DND-41 (cell line): ENCODE data around the gene RHBDD1.

Experiments
- ATAC-seq: fragments of 200-7000 bp; cut with Tn5 transposase; 3 replicates; pipeline ENCODE4 v1.9.1; 2021; ENCODE audit warnings: low read depth; ENCODE audit not compliant: insufficient read depth
- DNase-seq: peaks from one replicate; pipeline ENCODE4 v3.0.0-alpha.2; 2020
- H2AFZ ChIP-seq: 2 replicates; pipeline ENCODE4 v1.6.0; 2012; ENCODE audit warnings: low read depth, low read length
- H3K27ac ChIP-seq: 2 replicates; pipeline ENCODE4 v1.5.1; 2012; ENCODE audit warnings: low read length, inconsistent platforms
- H3K27me3 ChIP-seq: fragments of 200-600 bp; sonication (generic); 2 replicates; pipeline ENCODE4 v1.6.0; 2012; ENCODE audit warnings: low read length, mild to moderate bottlenecking, inconsistent platforms; ENCODE audit not compliant: insufficient read depth, poor library complexity
- H3K36me3 ChIP-seq: 2 replicates; pipeline ENCODE4 v1.5.1; 2012; ENCODE audit warnings: low read length, inconsistent platforms; ENCODE audit not compliant: insufficient read depth
- H3K4me1 ChIP-seq: 2 replicates; pipeline ENCODE4 v1.5.1; 2012; ENCODE audit warnings: mild to moderate bottlenecking, low read length; ENCODE audit not compliant: insufficient read depth
- H3K4me2 ChIP-seq: 2 replicates; pipeline ENCODE4 v1.6.0; 2012; ENCODE audit warnings: mild to moderate bottlenecking, moderate library complexity, low read length, inconsistent platforms; ENCODE audit not compliant: insufficient read depth
- H3K4me3 ChIP-seq, 2 experiments: fragments of 200-600 bp in 1 of 2; shearing (Covaris generic) in 1 of 2; 2 replicates each; pipeline ENCODE4 v1.5.1; 2012 to 2016; ENCODE audit warnings: inconsistent platforms in 2 of 2, low read length in 2 of 2, mild to moderate bottlenecking in 2 of 2, low read depth in 1 of 2, moderate library complexity in 1 of 2
- H3K79me2 ChIP-seq: 2 replicates; pipeline ENCODE4 v1.6.0; 2012; ENCODE audit warnings: low read length, inconsistent platforms; ENCODE audit not compliant: insufficient read depth
- H3K9ac ChIP-seq: 2 replicates; pipeline ENCODE4 v1.6.0; 2012; ENCODE audit warnings: low read depth, mild to moderate bottlenecking, inconsistent platforms, low read length, moderate library complexity
- H3K9me3 ChIP-seq: 2 replicates; pipeline ENCODE4 v1.5.1; 2012; ENCODE audit warnings: low read length, moderate library complexity, mild to moderate bottlenecking, inconsistent platforms; ENCODE audit not compliant: insufficient read depth, severe bottlenecking
- H4K20me1 ChIP-seq: 2 replicates; pipeline ENCODE4 v1.6.0; 2012; ENCODE audit warnings: low read length; ENCODE audit not compliant: insufficient read depth
- CTCF ChIP-seq: IDR thresholded peaks from 2 replicates; pipeline ENCODE4 v1.5.1; 2012; ENCODE audit warnings: borderline replicate concordance, low read length, moderate library complexity, mild to moderate bottlenecking; ENCODE audit not compliant: poor library complexity, severe bottlenecking; ENCODE audit errors: extremely low read depth
- EZH2 ChIP-seq: IDR thresholded peaks from 3 replicates; pipeline ENCODE4 v1.6.1; 2012; ENCODE audit warnings: borderline replicate concordance, low read depth, mild to moderate bottlenecking, moderate library complexity, low read length, inconsistent platforms; ENCODE audit not compliant: severe bottlenecking

The RHBDD1 gene

GRCh38 chr2:226790011-226790410 is 45.8 kb upstream of the RHBDD1 start:
- TF ChIP-seq CTCF, result no peak
- TF ChIP-seq EZH2, result no peak
- DNase-seq (no peak), ATAC-seq (no peak)
- H3K4me3 ChIP-seq, result no peak overlapping the region
- H2AFZ ChIP-seq, result no peak overlapping the region
- H3K4me1 ChIP-seq, result peaks cover 21% of the 10 kb centered on the region
- no peaks in the 10 kb centered on the region for H4K20me1 ChIP-seq
- no peak overlapping the region for H3K4me2 ChIP-seq
- H3K27ac ChIP-seq, result no peak overlapping the region
- no peaks in the 10 kb centered on the region for H3K79me2 ChIP-seq
- H3K27me3 ChIP-seq, result no peaks in the 10 kb centered on the region
- H3K9ac ChIP-seq, result no peak overlapping the region
- no peaks in the 10 kb centered on the region for H3K9me3 ChIP-seq
- peaks cover 5% of the 10 kb centered on the region for H3K36me3 ChIP-seq

DNA sequence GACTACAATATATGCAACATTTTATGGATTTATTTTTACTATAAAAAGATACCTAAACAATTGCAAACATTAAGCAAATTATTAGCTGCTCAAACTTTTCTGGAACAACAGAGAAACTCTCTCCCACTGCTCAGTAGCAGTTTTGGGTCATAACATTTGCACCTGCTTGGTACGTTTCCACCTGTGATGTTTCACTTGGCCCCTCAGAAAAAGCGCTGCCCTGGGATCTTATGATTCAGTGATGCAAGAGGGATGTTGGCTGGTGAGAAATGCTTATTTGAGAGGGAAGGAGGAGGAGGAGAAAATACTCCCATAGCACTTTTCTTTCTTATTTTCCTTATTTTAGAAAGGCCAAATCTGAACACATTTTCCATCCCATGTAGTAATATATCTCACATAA is 45.4 kb upstream of the RHBDD1 start:
- Histone ChIP-seq H3K79me2 (peaks cover 3% of the 10 kb centered on the region), H4K20me1 (0 out of 2 replicates have a peak, but pooled peaks cover 3% of the 10 kb centered on the region), H3K4me1 (peaks cover 26% of the 10 kb centered on the region), H3K27me3 (no peaks in the 10 kb centered on the region), H3K9me3 (no peaks in the 10 kb centered on the region), H2AFZ (no peak overlapping the region), H3K36me3 (peaks cover 8% of the 10 kb centered on the region), H3K9ac (no peak overlapping the region), H3K27ac (no peak overlapping the region), H3K4me2 (no peak overlapping the region), H3K4me3 (no peak overlapping the region)
- ATAC-seq, result no peak
- DNase-seq, result no peak
- TF ChIP-seq EZH2 (no peak), CTCF (no peak)

GRCh38 chr2:226791056-226791486 is 44.8 kb upstream of the RHBDD1 start:
- H3K36me3 ChIP-seq, result peaks cover 9% of the 10 kb centered on the region
- peaks cover 4% of the 10 kb centered on the region for H3K79me2 ChIP-seq
- peaks cover 32% of the 10 kb centered on the region for H3K4me1 ChIP-seq
- DNase-seq (no peak), ATAC-seq (no peak)
- no peaks in the 10 kb centered on the region for H3K27me3 ChIP-seq
- no peak overlapping the region for H3K27ac ChIP-seq
- H2AFZ ChIP-seq, result no peak overlapping the region
- no peak overlapping the region for H3K4me2 ChIP-seq
- 0 out of 2 replicates have a peak, but pooled peaks cover 8% of the 10 kb centered on the region for H4K20me1 ChIP-seq
- H3K9ac ChIP-seq, result no peak overlapping the region
- H3K4me3 ChIP-seq, result no peak overlapping the region
- no peaks in the 10 kb centered on the region for H3K9me3 ChIP-seq
- TF ChIP-seq CTCF (no peak), EZH2 (no peak)
